GM15510 (cell line): ENCODE data around the gene ERMAP.

Source experiments
- POLR2A ChIP-seq: IDR thresholded peaks from 3 replicates; pipeline ENCODE4 v1.6.1; 2011; ENCODE audit warnings: borderline replicate concordance; ENCODE audit not compliant: insufficient read length; ENCODE audit errors: extremely low read depth

The ERMAP gene

GRCh38 chr1:42849944-42850343 is 33.0 kb downstream of the ERMAP start:
- TF ChIP-seq POLR2A: no peak

DNA sequence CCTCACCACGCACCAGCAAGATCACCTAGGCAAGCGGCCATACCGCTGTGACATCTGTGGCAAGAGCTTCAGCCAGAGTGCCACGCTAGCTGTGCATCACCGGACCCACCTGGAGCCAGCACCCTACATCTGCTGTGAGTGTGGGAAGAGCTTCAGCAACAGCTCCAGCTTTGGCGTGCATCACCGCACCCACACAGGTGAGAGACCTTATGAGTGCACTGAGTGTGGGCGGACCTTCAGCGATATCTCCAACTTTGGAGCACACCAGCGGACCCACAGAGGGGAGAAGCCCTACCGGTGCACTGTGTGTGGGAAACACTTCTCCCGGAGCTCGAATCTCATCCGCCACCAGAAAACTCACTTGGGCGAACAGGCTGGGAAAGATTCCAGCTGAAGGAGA is 34.5 kb downstream of the ERMAP start:
- no peak for TF ChIP-seq POLR2A

DNA sequence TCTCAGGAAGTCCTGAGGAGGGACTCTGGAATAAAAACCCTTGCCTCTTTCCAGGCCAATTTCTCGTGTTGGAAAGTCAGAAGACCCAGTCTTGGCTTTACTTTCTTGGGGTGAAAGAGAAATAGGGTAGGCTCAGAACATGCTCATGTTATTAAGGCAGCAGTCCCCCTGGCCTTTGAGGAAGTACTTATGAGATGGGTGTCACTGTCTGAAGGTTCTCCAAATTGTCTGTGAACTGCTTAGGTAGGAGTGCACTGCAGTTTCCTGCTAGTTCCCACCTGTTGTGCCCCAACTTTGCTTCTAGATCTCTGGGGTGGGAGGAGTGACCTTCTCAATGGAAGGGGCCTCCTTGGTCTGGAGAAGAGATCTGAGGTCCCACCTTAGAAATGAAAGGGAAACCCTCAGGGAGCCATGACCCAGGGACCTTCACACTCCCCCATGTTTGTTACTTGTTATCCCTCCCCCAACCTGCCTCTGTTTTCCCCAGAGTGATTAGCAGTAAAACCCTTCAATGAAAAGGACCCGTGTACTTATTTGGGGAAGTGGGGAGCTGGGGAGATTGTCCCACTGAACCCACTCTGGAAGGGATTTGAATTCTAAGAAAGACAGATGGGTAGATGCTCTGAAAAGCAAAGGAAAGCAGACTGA is 35.2 kb downstream of the ERMAP start:
- no peak for TF ChIP-seq POLR2A

DNA sequence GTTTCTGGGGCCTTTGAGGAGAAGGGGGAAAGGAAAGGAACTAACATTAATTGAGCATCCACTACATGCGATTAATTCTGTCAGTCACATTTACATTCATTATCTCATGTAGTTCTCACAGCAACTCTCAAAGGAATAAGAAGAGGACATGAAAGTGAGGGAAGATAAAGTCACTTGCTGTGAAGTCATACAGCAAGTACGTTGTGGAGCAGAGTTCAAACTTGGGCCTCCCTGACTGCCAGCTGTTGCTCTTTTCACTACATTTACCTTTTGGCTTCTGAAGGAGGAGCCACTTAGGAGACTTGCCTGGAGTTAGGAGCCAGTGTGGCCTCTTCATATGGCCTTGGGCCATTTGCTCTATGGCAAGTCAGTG is 35.7 kb downstream of the ERMAP start:
- no peak for TF ChIP-seq POLR2A

DNA sequence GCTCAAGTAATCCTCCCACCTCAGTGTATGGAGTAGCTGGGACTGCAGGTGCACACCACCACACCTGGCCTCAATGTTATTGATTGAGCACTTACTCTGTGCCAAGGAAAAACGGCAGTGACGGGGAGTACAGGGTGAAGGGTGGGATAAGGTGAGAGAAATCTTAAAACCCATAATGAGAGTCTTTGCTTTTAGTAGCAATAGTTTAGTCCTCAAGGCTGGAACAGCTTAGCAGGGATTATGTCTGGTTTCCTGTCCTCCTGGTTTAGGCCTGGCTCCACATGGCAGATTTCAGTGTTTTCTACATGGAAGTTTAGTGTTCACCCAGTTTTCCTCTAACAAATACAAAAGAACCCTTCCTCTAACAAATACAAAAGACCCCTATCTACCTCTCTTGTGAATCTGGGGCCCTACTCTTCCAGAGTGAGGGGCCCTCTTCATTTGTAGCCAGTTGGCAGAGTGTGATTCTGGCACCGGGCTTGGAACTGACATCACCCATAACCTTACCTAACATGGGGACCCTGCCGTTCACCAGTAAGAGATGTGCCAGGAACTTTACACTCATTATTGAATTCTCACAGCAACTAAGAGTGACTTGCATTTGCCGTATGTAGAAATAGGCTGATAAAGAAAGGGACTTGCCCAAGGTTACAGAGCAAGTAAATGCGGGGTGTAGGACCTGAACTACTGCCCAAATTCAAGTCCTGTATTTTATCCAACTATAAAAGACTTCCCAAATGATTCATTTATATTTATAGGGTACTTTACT is 36.4 kb downstream of the ERMAP start:
- TF ChIP-seq POLR2A: no peak

DNA sequence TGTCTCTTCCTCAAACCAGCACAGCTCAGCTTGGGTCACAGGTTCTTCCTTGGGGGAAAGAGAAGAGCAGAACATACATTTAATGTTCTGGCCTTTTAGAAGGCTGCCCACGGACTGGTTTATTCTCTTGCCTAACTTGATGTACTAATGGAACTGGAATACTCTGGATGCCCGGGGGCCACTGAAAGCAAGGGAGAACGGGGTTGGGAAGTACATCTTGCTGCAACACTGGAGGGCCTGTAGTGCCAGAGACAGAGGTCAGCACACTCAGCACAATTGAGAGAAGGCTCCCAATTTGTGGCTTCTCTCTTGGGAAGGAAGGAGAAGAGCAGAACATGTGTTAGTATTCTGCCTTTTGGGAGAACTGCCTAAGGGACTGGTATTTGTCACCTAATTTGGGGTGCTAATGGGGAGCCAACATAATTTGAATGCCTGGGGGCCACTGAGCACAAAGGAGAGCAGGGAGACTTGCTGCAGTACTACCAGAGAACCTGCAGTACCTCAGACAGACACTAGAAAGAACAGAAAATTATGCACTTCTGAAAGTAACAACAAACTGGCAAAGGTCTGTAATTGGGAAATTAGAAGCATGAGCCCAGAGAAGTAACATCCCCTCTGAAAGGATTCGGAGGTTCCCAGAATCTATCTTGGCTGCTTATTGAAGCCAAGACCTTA is 43.6 kb downstream of the ERMAP start:
- TF ChIP-seq POLR2A: no peak

GRCh38 chr1:42861014-42861399 is 44.1 kb downstream of the ERMAP start:
- no peak for TF ChIP-seq POLR2A

- TF ChIP-seq POLR2A: no peak
These were observed 49.6 kb downstream of the ERMAP start for GRCh38 chr1:42866549-42866948.

DNA sequence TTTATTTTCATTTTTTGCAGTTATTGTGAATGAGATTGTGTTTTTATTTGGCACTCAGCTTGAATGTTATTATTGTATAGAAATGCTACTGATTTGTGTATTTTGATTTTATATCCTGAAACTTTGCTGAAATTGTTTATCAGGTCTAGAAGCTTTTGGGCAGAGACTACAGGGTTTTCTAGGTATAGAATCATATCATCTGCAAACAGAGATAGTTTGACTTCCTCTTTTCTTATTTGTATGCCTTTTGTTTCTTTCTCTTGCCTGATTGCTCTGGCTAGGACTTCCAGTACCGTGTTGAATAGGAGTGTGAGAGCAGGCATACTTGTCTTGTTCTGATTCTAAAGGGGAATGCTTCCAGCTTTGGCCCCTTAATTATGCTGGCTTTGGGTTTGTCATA is 56.7 kb downstream of the ERMAP start:
- TF ChIP-seq POLR2A: no peak

GRCh38 chr1:42876009-42876408 is 59.1 kb downstream of the ERMAP start:
- TF ChIP-seq POLR2A: no peak

DNA sequence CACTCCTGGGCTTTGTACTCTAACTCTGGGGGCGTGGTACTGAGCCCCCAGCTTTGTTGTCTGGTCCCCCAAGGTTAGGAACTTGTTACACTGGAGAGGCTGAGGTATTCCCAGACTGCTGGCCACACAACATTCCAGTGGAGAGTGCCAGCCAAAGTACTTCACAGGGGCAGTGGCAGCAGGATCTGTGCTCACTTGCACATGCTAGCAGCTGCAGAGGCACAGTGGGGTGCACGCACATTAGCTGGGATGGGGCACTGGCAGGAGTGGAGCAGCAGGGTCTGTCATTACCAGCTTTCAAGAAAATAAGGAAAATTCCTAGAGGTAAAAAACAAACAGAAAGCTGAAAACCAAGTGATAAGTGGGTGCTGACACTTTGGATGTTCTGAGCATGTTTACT is 60.5 kb downstream of the ERMAP start:
- no peak for TF ChIP-seq POLR2A

DNA sequence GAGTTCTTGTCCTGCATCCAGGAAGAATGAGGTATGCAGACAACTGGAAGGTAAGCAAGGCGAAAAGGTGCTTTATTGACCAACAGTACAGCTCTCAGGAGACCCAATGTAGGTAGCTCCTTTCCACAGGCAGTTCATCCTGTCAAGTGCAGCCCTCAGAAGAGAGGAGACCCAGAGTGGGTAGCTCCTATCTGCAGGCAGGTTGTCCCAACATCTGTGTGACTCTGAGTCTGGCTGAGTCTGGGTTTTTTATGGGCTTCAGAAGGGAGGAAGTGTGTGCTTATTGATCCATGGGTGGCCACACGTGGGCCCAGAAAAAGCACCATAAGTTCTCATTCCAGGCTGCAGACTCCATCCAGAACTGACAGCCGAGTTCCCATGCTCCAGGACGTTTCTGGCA is 63.5 kb downstream of the ERMAP start:
- TF ChIP-seq POLR2A: no peak

- TF ChIP-seq POLR2A: no peak
These were observed 69.3 kb downstream of the ERMAP start for GRCh38 chr1:42886046-42886739.

DNA sequence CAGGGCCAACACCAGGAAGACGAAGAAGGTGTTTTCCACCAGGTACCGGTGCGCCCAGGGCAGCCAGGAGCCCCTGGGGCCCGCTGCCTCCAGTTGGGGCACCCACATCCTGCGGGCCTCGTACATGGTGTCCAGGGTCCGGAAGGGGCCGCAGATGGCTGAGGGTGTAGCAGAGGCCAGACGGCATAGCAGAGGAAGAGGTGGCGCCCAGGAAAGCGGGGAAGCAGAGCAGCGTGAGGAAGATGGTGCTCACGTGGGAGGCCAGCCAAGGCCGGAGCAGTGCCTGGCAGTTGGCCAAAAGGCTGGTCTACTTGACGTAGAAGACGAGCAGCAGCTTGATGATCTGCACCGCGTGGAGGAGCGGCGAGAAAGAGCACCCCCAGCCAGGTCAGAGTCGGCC is 69.9 kb downstream of the ERMAP start:
- no peak for TF ChIP-seq POLR2A

DNA sequence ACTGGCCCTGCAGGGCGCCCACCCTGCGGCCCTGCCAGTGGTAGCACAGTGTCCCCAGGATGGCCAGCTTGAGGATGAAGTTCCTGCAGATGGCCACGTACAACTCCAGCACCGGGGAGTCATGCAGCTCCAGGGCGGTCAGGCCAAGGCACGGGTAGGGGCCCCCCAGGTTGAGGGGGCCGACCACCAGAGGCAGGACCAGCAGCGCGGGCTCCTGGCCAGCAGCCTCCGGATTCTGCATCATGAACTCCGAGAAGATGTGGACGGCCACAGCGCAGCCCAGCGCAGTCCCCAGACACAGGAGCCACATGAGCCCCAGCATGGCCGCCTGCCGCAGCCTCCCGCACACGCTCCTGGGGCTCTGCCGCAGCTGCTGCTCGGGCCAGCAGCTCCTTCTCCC is 70.4 kb downstream of the ERMAP start:
- no peak for TF ChIP-seq POLR2A
